NCI-H146 treated with DMSO at 0.1 percent for 48 hours (cell line): Measurements from ENCODE around the gene IL10RA.
A peak's percentile ranks its signal among the peaks of the same experiment; 100 is the strongest.

Experiments
- DNase-seq: peaks from one replicate; lab custom pipeline; 2025; ENCODE audit not compliant: unreplicated experiment; lab: John Stamatoyannopoulos, UW

IL10RA gene

GRCh38 chr11:118042796-118043195 lies 56.6 kb downstream of the IL10RA start:
- DNase-seq: no peak

- peak; percentile 26 for DNase-seq
Observed at GRCh38 chr11:118045191-118045590, 59.0 kb downstream of the IL10RA start.

GRCh38 chr11:118046051-118046963 lies 60.1 kb downstream of the IL10RA start:
- DNase-seq: no peak

- no peak for DNase-seq
Observed at GRCh38 chr11:118046964-118047700, 60.9 kb downstream of the IL10RA start.

- DNase-seq: no peak
Observed at GRCh38 chr11:118047749-118048148, 61.6 kb downstream of the IL10RA start.

GRCh38 chr11:118048472-118049370 lies 62.5 kb downstream of the IL10RA start:
- no peak for DNase-seq

GRCh38 chr11:118049771-118050170 lies 63.6 kb downstream of the IL10RA start:
- no peak for DNase-seq

- DNase-seq: no peak
Observed at GRCh38 chr11:118050208-118050891, 64.2 kb downstream of the IL10RA start.
